ENCODE measurements around the gene FREM2.

DNA sequence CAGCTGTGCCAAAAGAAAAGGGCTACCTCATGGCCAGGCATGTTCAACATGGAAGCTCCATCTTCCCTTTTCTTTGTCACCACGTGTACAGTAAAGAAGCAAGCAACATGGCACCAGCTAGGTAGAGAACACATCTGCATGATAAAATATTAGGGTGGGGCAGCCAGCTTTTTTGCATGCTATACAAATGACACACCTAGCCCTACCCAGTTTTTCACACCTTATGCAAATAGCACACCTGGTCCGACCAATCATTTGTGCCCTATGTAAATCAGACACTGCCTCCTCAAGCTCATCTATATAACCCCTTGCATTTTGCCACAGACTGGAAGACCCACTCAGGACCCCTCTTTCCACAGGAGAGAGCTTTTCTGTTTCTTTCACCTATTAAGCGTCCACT lies 218.2 kb downstream of the FREM2 start:
- TF ChIP-seq, protein P1, sequence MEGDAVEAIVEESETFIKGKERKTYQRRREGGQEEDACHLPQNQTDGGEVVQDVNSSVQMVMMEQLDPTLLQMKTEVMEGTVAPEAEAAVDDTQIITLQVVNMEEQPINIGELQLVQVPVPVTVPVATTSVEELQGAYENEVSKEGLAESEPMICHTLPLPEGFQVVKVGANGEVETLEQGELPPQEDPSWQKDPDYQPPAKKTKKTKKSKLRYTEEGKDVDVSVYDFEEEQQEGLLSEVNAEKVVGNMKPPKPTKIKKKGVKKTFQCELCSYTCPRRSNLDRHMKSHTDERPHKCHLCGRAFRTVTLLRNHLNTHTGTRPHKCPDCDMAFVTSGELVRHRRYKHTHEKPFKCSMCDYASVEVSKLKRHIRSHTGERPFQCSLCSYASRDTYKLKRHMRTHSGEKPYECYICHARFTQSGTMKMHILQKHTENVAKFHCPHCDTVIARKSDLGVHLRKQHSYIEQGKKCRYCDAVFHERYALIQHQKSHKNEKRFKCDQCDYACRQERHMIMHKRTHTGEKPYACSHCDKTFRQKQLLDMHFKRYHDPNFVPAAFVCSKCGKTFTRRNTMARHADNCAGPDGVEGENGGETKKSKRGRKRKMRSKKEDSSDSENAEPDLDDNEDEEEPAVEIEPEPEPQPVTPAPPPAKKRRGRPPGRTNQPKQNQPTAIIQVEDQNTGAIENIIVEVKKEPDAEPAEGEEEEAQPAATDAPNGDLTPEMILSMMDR (IDR thresholded peaks at IDR 0.05): no peak
- TF ChIP-seq POLR2AphosphoS5 (IDR thresholded peaks at IDR 0.05): no peak

Measured in upper lobe of left lung (tissue), 4 donors.